Measurements from ENCODE around the gene LDLRAD4. TPM values are rescaled to one million over a fixed set of nuclear protein-coding genes. Genes with fewer than 3 reads are reported as not detected.

Gene LDLRAD4
- total and polyA plus RNA-seq, 9 of the 15 experiments (the other 6 are each of a cell fraction or from before 2014, with no cell fraction given) = 0.01 TPM; not detected in 8

DNA sequence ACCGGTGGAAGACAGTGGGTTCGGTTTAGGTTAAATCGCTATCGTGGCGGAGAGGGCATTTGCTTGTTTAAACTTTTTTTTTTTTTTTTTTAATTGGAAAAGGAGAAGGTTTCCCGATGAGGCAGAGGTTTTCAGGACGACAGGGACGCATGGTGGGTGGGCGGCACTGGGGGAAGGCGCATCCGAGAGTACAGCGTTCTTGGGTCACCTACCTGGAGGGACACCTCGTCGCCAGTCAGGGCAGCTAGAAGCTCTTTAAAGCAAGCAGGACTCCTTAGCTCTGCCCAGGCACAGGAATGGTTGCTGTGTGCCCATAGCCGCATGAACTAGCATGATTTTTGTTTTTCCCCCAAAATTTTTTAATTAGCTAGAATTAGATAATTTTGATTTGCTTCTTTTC, 437 bp downstream of the LDLRAD4 start (continued):
- TF ChIP-seq LCOR (CRISPR knock-in tag; IDR thresholded peaks at IDR 0.05) (no peak), RBBP5 (IDR thresholded peaks at IDR 0.05; ENCODE audit: borderline replicate concordance, insufficient read depth, low read length, poor library complexity, severe bottlenecking) (no peak), ARNT (IDR thresholded peaks at IDR 0.05) (no peak), HDAC8 (tag; IDR thresholded peaks at IDR 0.05) (no peak), BMI1 (IDR thresholded peaks at IDR 0.05; ENCODE audit: low read length) (no peak), DMBX1 (CRISPR knock-in tag; IDR thresholded peaks at IDR 0.05; ENCODE audit: borderline replicate concordance) (no peak), ZNF12 (CRISPR knock-in tag; IDR thresholded peaks at IDR 0.05) (no peak), MEF2A (IDR thresholded peaks at IDR 0.05; ENCODE audit: control insufficient read depth, low read depth, low read length) (no peak), MAFF (IDR thresholded peaks at IDR 0.05; ENCODE audit: low read length) (no peak), GTF2B (IDR thresholded peaks at IDR 0.05; ENCODE audit: extremely low read depth, insufficient read length) (no peak), HEY1 (CRISPR knock-in tag; IDR thresholded peaks at IDR 0.05; ENCODE audit: borderline replicate concordance) (no peak), TBL1XR1 (IDR thresholded peaks at IDR 0.05; ENCODE audit: low read length in 2 of 2) (no peak), PHB2 (IDR thresholded peaks at IDR 0.05; ENCODE audit: low read depth) (no peak)
- TF ChIP-seq, protein P1, sequence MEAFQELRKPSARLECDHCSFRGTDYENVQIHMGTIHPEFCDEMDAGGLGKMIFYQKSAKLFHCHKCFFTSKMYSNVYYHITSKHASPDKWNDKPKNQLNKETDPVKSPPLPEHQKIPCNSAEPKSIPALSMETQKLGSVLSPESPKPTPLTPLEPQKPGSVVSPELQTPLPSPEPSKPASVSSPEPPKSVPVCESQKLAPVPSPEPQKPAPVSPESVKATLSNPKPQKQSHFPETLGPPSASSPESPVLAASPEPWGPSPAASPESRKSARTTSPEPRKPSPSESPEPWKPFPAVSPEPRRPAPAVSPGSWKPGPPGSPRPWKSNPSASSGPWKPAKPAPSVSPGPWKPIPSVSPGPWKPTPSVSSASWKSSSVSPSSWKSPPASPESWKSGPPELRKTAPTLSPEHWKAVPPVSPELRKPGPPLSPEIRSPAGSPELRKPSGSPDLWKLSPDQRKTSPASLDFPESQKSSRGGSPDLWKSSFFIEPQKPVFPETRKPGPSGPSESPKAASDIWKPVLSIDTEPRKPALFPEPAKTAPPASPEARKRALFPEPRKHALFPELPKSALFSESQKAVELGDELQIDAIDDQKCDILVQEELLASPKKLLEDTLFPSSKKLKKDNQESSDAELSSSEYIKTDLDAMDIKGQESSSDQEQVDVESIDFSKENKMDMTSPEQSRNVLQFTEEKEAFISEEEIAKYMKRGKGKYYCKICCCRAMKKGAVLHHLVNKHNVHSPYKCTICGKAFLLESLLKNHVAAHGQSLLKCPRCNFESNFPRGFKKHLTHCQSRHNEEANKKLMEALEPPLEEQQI (IDR thresholded peaks at IDR 0.05) = no peak

Data from K562 (cell line).